Measurements from ENCODE around the gene MGST3.
A peak's percentile ranks its signal among the peaks of the same experiment; 100 is the strongest.
"Not testable (repeated sequence)": the region's sequence is repeated elsewhere in the genome, so short reads cannot be mapped to it uniquely, and the experiment has no call there.

MGST3 gene

GRCh38 chr1:165648919-165649572, 18.0 kb downstream of the MGST3 start:
- H3K27ac Mint-ChIP-seq: peak overlapping the region in 1 of 2 donors; percentile 46
- peaks cover 16% of the 10 kb centered on the region for H3K36me3 Mint-ChIP-seq (ENCODE audit: insufficient read depth)
- DNase-seq (no peak), ATAC-seq (replicated peaks) (no peak)
- H3K27me3 Mint-ChIP-seq: no peaks in the 10 kb centered on the region
- no peaks in the 10 kb centered on the region for H3K9me3 Mint-ChIP-seq
- peaks cover 16 to 31% of the 10 kb centered on the region in 2 donors for H3K4me1 Mint-ChIP-seq (ENCODE audit: low read depth in 2 of 2)
- H3K4me3 Mint-ChIP-seq: no peak overlapping the region

GRCh38 chr1:165650981-165651625, 20.1 kb downstream of the MGST3 start:
- Mint-ChIP-seq H3K4me1 (ENCODE audit: low read depth in 2 of 2) (peaks cover 12 to 20% of the 10 kb centered on the region in 2 donors), H3K27ac (no peak overlapping the region), H3K4me3 (no peak overlapping the region), H3K9me3 (no peaks in the 10 kb centered on the region), H3K36me3 (ENCODE audit: insufficient read depth) (peaks cover 25% of the 10 kb centered on the region), H3K27me3 (no peaks in the 10 kb centered on the region)
- ATAC-seq (replicated peaks): no peak
- no peak for DNase-seq

DNA sequence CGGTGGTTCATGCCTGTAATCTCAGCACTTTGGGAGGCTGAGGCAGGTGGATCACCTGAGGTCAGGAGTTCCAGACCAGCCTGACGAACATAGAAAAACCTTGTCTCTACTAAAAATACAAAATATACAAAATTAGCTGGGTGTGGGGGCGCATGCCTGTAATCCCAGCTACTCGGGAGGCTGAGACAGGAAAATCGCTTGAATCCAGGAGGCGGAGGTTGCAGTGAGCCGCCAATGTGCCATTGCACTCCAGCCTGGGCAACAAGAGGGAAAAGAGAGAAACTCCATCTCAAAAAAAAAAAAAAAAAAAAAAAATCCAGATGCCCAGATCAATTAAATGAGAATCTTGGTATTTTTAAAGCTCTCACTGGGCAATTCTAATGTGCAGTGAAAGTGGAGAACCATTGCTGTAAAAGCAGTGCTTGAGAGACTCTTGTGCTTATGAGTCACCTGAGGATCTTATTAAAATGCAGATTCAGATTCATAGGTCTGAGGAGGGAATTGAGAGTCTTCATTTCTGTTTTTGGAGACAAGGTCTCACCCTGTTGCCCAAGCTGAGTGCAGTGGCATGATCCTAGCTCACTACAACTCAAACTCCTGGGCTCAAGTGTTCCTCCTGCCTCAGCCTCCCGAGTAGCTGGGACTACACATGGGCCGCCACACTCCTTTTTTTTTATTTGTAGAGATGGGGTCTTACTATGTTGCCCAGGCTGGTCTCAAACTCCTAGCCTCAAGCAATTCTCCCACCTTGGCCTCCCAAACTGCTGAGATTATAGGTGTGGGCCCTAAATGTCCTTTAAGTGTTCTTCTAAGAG, 27.9 kb downstream of the MGST3 start:
- H3K36me3 Mint-ChIP-seq (ENCODE audit: insufficient read depth): peaks cover 54% of the 10 kb centered on the region
- H3K4me1 Mint-ChIP-seq (ENCODE audit: low read depth in 2 of 2); DNase-seq; ATAC-seq (replicated peaks); H3K4me3 Mint-ChIP-seq; H3K9me3 Mint-ChIP-seq; H3K27me3 Mint-ChIP-seq: not testable (repeated sequence)
- H3K27ac Mint-ChIP-seq: peak overlapping the region; percentile 42 to 53

DNA sequence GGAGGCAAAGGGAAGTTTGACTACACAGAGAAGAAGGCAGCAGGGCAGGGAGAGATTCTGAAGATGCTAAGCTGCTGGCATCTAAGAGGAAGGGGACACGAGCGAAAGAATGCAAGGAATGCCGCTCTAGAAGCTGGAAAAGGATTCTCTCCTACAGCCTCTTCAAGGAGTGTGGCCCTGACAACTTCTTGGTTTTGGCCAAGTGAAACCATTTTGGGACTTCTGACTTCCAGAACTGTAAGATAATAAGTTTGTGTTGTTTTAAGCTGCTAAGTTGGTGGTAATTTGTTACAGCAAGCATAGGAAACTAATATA, 28.5 kb downstream of the MGST3 start:
- Mint-ChIP-seq H3K27ac (peak overlapping the region; percentile 42 to 53), H3K36me3 (ENCODE audit: insufficient read depth) (peaks cover 56% of the 10 kb centered on the region), H3K4me1 (ENCODE audit: low read depth in 2 of 2) (no peaks in the 10 kb centered on the region), H3K27me3 (no peaks in the 10 kb centered on the region), H3K4me3 (no peak overlapping the region), H3K9me3 (no peaks in the 10 kb centered on the region)
- DNase-seq (no peak), ATAC-seq (replicated peaks) (no peak)

DNA sequence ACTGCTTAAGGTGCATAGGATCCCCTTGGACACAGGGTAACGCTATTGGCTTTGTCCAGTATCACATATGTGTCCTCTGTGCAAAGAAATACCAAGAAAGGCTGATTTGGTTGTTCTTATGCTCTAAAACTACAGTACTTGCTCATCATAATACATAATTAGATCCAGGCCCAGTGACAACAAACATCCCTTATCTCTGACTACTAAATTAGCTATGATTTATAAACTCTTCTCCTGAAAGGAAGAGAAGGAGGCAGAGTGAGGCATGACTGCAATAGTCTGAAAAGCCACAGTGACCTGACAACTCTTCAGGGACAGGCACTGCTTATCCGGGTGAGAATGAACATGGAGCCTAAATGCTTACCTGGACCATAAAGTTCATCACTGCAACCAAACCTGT, 30.7 kb downstream of the MGST3 start:
- no peak for DNase-seq
- Mint-ChIP-seq H3K36me3 (ENCODE audit: insufficient read depth) (peaks cover 65% of the 10 kb centered on the region), H3K27ac (peak overlapping the region; percentile 8 to 35), H3K27me3 (no peaks in the 10 kb centered on the region), H3K4me3 (no peak overlapping the region), H3K9me3 (no peaks in the 10 kb centered on the region), H3K4me1 (ENCODE audit: low read depth in 2 of 2) (peaks cover 7 to 8% of the 10 kb centered on the region in 2 donors)
- no peak for ATAC-seq (replicated peaks)

- no peaks in the 10 kb centered on the region for H3K27me3 Mint-ChIP-seq
- H3K4me1 Mint-ChIP-seq (ENCODE audit: low read depth in 2 of 2): peaks cover 7 to 8% of the 10 kb centered on the region in 2 donors
- H3K27ac Mint-ChIP-seq: peak overlapping the region in 1 of 2 donors; percentile 35
- no peaks in the 10 kb centered on the region for H3K9me3 Mint-ChIP-seq
- no peak overlapping the region for H3K4me3 Mint-ChIP-seq
- ATAC-seq (replicated peaks) (no peak), DNase-seq (no peak)
- H3K36me3 Mint-ChIP-seq (ENCODE audit: insufficient read depth): peaks cover 64% of the 10 kb centered on the region
These were observed 31.2 kb downstream of the MGST3 start for GRCh38 chr1:165662186-165662585.

- Mint-ChIP-seq H3K9me3 (no peaks in the 10 kb centered on the region), H3K4me3 (no peak overlapping the region), H3K27ac (peak overlapping the region in 1 of 2 donors; percentile 84), H3K36me3 (ENCODE audit: insufficient read depth) (peaks cover 82% of the 10 kb centered on the region), H3K27me3 (no peaks in the 10 kb centered on the region), H3K4me1 (ENCODE audit: low read depth in 2 of 2) (peaks cover 10% of the 10 kb centered on the region in 2 donors)
- no peak for DNase-seq
- no peak for ATAC-seq (replicated peaks)
These were observed 35.3 kb downstream of the MGST3 start for GRCh38 chr1:165666152-165666825.

DNA sequence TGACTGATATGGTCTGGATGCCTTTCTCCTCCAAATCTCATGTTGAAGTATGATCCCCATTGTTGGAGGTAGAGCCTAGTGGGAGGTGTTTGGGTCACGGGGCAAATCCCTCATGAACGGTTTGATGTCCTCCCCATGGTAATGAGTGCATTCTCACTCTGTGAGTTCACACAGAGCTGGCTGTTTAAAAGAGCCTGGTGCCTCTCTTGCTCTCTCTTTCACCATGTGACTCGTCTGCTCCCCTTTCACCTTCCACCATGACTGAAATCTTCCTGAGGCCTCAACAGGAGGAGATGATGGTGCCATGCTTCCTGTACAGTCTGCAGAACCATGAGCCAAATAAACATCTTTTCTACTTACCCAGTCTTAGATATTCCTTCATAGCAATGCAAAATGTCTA, 37.1 kb downstream of the MGST3 start:
- peak overlapping the region; percentile 11 to 53 for H3K27ac Mint-ChIP-seq
- no peak overlapping the region for H3K4me3 Mint-ChIP-seq
- no peak for ATAC-seq (replicated peaks)
- H3K27me3 Mint-ChIP-seq: no peaks in the 10 kb centered on the region
- no peaks in the 10 kb centered on the region for H3K9me3 Mint-ChIP-seq
- H3K36me3 Mint-ChIP-seq (ENCODE audit: insufficient read depth): peaks cover 86% of the 10 kb centered on the region
- no peak for DNase-seq
- H3K4me1 Mint-ChIP-seq (ENCODE audit: low read depth in 2 of 2): peaks cover 12 to 13% of the 10 kb centered on the region in 2 donors

DNA sequence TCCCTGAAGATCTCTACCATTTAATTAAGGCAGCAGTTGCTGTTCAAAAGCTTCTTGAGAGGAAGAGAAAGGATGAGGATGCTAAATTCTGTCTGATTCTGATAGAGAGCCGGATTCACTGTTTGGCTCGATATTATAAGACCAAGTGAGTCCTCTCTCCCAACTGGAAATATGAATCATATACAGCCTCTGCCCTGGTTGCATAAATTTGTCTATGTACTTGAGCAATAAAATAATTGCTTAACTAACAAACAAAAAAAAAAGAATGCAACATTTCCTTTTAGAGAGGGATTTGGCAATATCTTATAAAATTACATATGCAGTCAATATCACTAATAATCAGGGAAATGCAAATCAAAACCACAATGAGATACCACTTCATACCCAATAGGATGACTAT, 40.5 kb downstream of the MGST3 start:
- H3K27me3 Mint-ChIP-seq: no peaks in the 10 kb centered on the region
- peaks cover 84% of the 10 kb centered on the region for H3K36me3 Mint-ChIP-seq (ENCODE audit: insufficient read depth)
- H3K27ac Mint-ChIP-seq: no peak overlapping the region
- peaks cover 6 to 9% of the 10 kb centered on the region in 2 donors for H3K4me1 Mint-ChIP-seq (ENCODE audit: low read depth in 2 of 2)
- no peak overlapping the region for H3K4me3 Mint-ChIP-seq
- DNase-seq (no peak), ATAC-seq (replicated peaks) (no peak)
- no peaks in the 10 kb centered on the region for H3K9me3 Mint-ChIP-seq

- Mint-ChIP-seq H3K36me3 (ENCODE audit: insufficient read depth) (peaks cover 85% of the 10 kb centered on the region), H3K4me1 (ENCODE audit: low read depth in 2 of 2) (peaks cover 11 to 16% of the 10 kb centered on the region in 2 donors), H3K27me3 (no peaks in the 10 kb centered on the region), H3K27ac (no peak overlapping the region), H3K4me3 (no peak overlapping the region), H3K9me3 (no peaks in the 10 kb centered on the region)
- no peak for DNase-seq
- ATAC-seq (replicated peaks): no peak
These were observed 43.6 kb downstream of the MGST3 start for GRCh38 chr1:165674599-165674998.

GRCh38 chr1:165675794-165676193, 44.8 kb downstream of the MGST3 start:
- H3K36me3 Mint-ChIP-seq (ENCODE audit: insufficient read depth): peaks cover 75% of the 10 kb centered on the region
- ATAC-seq (replicated peaks) (no peak), DNase-seq (no peak)
- H3K4me1 Mint-ChIP-seq (ENCODE audit: low read depth in 2 of 2): peaks cover 11 to 16% of the 10 kb centered on the region in 2 donors
- H3K27ac Mint-ChIP-seq: peak overlapping the region in 1 of 2 donors; percentile 85
- H3K27me3 Mint-ChIP-seq: no peaks in the 10 kb centered on the region
- H3K4me3 Mint-ChIP-seq: no peak overlapping the region
- H3K9me3 Mint-ChIP-seq: no peaks in the 10 kb centered on the region

- Mint-ChIP-seq H3K27ac (peak overlapping the region; percentile 14 to 78), H3K9me3 (no peaks in the 10 kb centered on the region)
These were observed 47.5 kb downstream of the MGST3 start for GRCh38 chr1:165678509-165678908.

DNA sequence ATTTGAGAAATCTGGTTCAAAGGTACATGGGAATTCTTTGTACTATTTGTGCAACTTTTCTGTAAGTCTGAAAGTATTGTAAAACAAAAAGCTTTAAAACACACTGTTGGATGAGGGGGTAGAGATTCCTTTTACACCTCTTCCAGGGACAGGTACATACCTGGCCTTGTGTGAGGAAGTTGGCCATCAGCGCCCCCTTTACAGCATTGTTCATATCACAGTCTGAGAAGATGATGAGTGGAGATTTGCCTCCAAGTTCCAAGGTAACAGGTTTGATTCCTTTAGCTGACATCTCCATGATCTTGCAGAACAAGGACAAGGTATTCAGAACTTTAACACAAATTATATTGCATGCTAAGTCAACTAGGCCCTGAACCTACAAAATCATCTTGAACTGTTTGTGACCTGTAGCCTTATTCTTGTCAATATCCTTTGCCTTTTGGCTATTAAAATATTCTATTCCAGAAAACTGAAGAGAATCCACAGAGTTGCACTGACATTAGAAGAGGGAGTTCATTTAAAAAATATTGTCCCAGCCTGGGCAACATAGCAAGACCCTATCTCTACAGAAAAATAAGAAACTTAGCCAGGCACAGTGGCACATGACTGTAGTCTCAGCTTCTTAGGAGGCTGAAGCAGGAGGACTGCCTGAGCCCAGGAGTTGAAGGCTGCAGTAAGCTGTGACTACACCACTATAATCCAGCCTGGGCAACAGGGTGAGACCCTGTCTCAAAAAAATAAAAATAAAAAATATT, 48.4 kb downstream of the MGST3 start:
- no peak for DNase-seq
- Mint-ChIP-seq H3K27ac (peak overlapping the region; percentile 14 to 78), H3K36me3 (ENCODE audit: insufficient read depth) (peaks cover 62% of the 10 kb centered on the region), H3K27me3 (no peaks in the 10 kb centered on the region), H3K4me1 (ENCODE audit: low read depth in 2 of 2) (peaks cover 11 to 14% of the 10 kb centered on the region in 2 donors), H3K4me3 (no peak overlapping the region), H3K9me3 (no peaks in the 10 kb centered on the region)
- no peak for ATAC-seq (replicated peaks)

More at GRCh38 chr1:165678509-165678908, 47.5 kb downstream of the MGST3 start:
- H3K4me3 Mint-ChIP-seq: no peak overlapping the region
- peaks cover 68% of the 10 kb centered on the region for H3K36me3 Mint-ChIP-seq (ENCODE audit: insufficient read depth)
- DNase-seq (no peak), ATAC-seq (replicated peaks) (peak; percentile 41)
- peaks cover 8 to 10% of the 10 kb centered on the region in 2 donors for H3K4me1 Mint-ChIP-seq (ENCODE audit: low read depth in 2 of 2)
- H3K27me3 Mint-ChIP-seq: no peaks in the 10 kb centered on the region
